IMR-90 (cell line): Measurements from ENCODE around the gene CCR9.

Source experiments
- BHLHE40 ChIP-seq: fragments of 150-350 bp; IDR thresholded peaks from 2 replicates; pipeline ENCODE4 v1.6.1; 2016; ENCODE audit warnings: mild to moderate bottlenecking, low read depth, low read length
- CEBPB ChIP-seq: IDR thresholded peaks from 2 replicates; pipeline ENCODE4 v1.6.1; 2012; ENCODE audit warnings: low read depth, low read length, improper control_type of control experiment
- CHD1 ChIP-seq: IDR thresholded peaks from 2 replicates; pipeline ENCODE4 v1.6.1; 2012; ENCODE audit warnings: low read depth, low read length, improper control_type of control experiment
- CTCF ChIP-seq: conservative IDR thresholded peaks from 2 replicates; pipeline ENCODE4 v1.5.1; 2012; ENCODE audit warnings: mild to moderate bottlenecking, low read depth, low read length, improper control_type of control experiment
- ELK1 ChIP-seq: fragments of 150-350 bp; IDR thresholded peaks from 2 replicates; pipeline ENCODE4 v1.6.1; 2016; ENCODE audit warnings: low read depth, mild to moderate bottlenecking, low read length, moderate library complexity, borderline replicate concordance
- FOS ChIP-seq: fragments of 150-350 bp; IDR thresholded peaks from 2 replicates; pipeline ENCODE4 v1.6.1; 2016; ENCODE audit warnings: low read depth, low read length
- MAFK ChIP-seq: IDR thresholded peaks from 2 replicates; pipeline ENCODE4 v1.6.1; 2012; ENCODE audit warnings: low read depth, low read length, improper control_type of control experiment
- MXI1 ChIP-seq: IDR thresholded peaks from 2 replicates; pipeline ENCODE4 v1.6.1; 2012; ENCODE audit warnings: low read depth, mild to moderate bottlenecking, low read length, moderate library complexity, borderline replicate concordance
- POLR2A ChIP-seq: IDR thresholded peaks from 2 replicates; pipeline ENCODE4 v1.6.1; 2012; ENCODE audit warnings: mild to moderate bottlenecking, low read depth, low read length
- RAD21 ChIP-seq: IDR thresholded peaks from 2 replicates; pipeline ENCODE4 v1.6.1; 2012; ENCODE audit warnings: low read length, improper control_type of control experiment
- RCOR1 ChIP-seq: IDR thresholded peaks from 2 replicates; pipeline ENCODE4 v1.6.1; 2012; ENCODE audit warnings: mild to moderate bottlenecking, low read length, improper control_type of control experiment; ENCODE audit not compliant: insufficient replicate concordance
- RFX5 ChIP-seq: IDR thresholded peaks from 2 replicates; pipeline ENCODE4 v1.8.0; 2012; ENCODE audit warnings: low read depth, mild to moderate bottlenecking, low read length, moderate library complexity
- SMC3 ChIP-seq: fragments of 150-350 bp; IDR thresholded peaks from 2 replicates; pipeline ENCODE4 v1.6.1; 2016; ENCODE audit warnings: low read depth, mild to moderate bottlenecking, antibody characterized with exemption, low read length, moderate library complexity
- USF2 ChIP-seq: fragments of 150-350 bp; IDR thresholded peaks from 2 replicates; pipeline ENCODE4 v1.6.1; 2017; ENCODE audit warnings: mild to moderate bottlenecking, antibody characterized with exemption, low read length, low read depth

GRCh38 chr3:45932112-45932511 is 45.8 kb downstream of the CCR9 start:
- TF ChIP-seq POLR2A (no peak), MAFK (no peak), CHD1 (no peak), CTCF (no peak), CEBPB (no peak), FOS (no peak), ELK1 (no peak), MXI1 (no peak), RFX5 (no peak), RAD21 (no peak), RCOR1 (no peak), USF2 (no peak), BHLHE40 (no peak), SMC3 (no peak)
